GM23338 (cell line): ENCODE measurements around the gene RFFL. TPM values are rescaled to one million over a fixed set of nuclear protein-coding genes. Genes with fewer than 3 reads are reported as not detected.

Experiments used
- ATAC-seq: fragments of 200-7000 bp; cut with Tn5 transposase; 3 replicates; pipeline ENCODE4 v1.9.1; 2020
- DNase-seq: peaks from one replicate; pipeline ENCODE4 v3.0.0-alpha.2; 2015; ENCODE audit warnings: low spot score
- H2AFZ ChIP-seq: fragments of 200-600 bp; sonication (generic); 2 replicates; pipeline ENCODE4 v1.8.0; 2016; ENCODE audit warnings: antibody characterized with exemption, mild to moderate bottlenecking, moderate library complexity
- H3F3A ChIP-seq: fragments of 200-600 bp; sonication (generic); replicated peaks from 2 replicates; pipeline ENCODE4 v1.8.0; 2017; ENCODE audit warnings: antibody characterized with exemption, mixed run types, low read depth
- H3K27ac ChIP-seq: fragments of 200-600 bp; sonication (generic); 2 replicates; pipeline ENCODE4 v1.6.1; 2016; ENCODE audit warnings: low read depth
- H3K27me3 ChIP-seq: fragments of 200-600 bp; sonication (generic); 2 replicates; pipeline ENCODE4 v1.8.0; 2016; ENCODE audit warnings: mild to moderate bottlenecking, mixed run types, moderate library complexity; ENCODE audit not compliant: insufficient read depth
- H3K36me3 ChIP-seq: fragments of 200-600 bp; sonication (generic); 2 replicates; pipeline ENCODE4 v1.8.0; 2016; ENCODE audit warnings: mild to moderate bottlenecking; ENCODE audit not compliant: insufficient read depth
- H3K4me1 ChIP-seq: fragments of 200-600 bp; sonication (generic); 2 replicates; pipeline ENCODE4 v1.8.0; 2016; ENCODE audit warnings: mild to moderate bottlenecking, moderate library complexity; ENCODE audit not compliant: insufficient read depth
- H3K4me2 ChIP-seq: fragments of 200-600 bp; sonication (generic); 2 replicates; pipeline ENCODE4 v1.7.1; 2017; ENCODE audit warnings: mixed run types
- H3K4me3 ChIP-seq: fragments of 200-600 bp; sonication (generic); 2 replicates; pipeline ENCODE4 v1.6.1; 2016; ENCODE audit warnings: mixed run types
- H3K79me2 ChIP-seq: fragments of 200-600 bp; sonication (generic); replicated peaks from 2 replicates; pipeline ENCODE4 v1.8.0; 2017; ENCODE audit warnings: mild to moderate bottlenecking; ENCODE audit not compliant: insufficient read depth
- H3K9me2 ChIP-seq: fragments of 200-600 bp; sonication (generic); 2 replicates; pipeline ENCODE4 v1.8.0; 2017; ENCODE audit not compliant: insufficient read depth
- H4K20me1 ChIP-seq: fragments of 200-600 bp; sonication (generic); replicated peaks from 2 replicates; pipeline ENCODE4 v1.8.0; 2017; ENCODE audit warnings: mild to moderate bottlenecking; ENCODE audit not compliant: insufficient read depth
- H3K27ac Mint-ChIP-seq: 2 replicates; pipeline ENCODE4 v1.8.0; 2020; ENCODE audit warnings: inconsistent platforms, mild to moderate bottlenecking, moderate library complexity, mixed read lengths
- H3K27me3 Mint-ChIP-seq: 3 replicates; pipeline ENCODE4 v1.8.0; 2022; ENCODE audit warnings: low read depth, mild to moderate bottlenecking, moderate library complexity, mixed read lengths, inconsistent platforms; ENCODE audit not compliant: insufficient read depth, poor library complexity
- H3K36me3 Mint-ChIP-seq: 3 replicates; pipeline ENCODE4 v1.8.0; 2021; ENCODE audit warnings: low read depth, mild to moderate bottlenecking, inconsistent platforms, moderate library complexity, mixed read lengths
- H3K4me1 Mint-ChIP-seq: 3 replicates; pipeline ENCODE4 v1.8.0; 2020; ENCODE audit warnings: mild to moderate bottlenecking, inconsistent platforms, mixed read lengths
- H3K4me3 Mint-ChIP-seq: 3 replicates; pipeline ENCODE4 v1.8.0; 2021; ENCODE audit warnings: moderate library complexity, mild to moderate bottlenecking, inconsistent platforms, mixed read lengths
- H3K9me3 Mint-ChIP-seq: 3 replicates; pipeline ENCODE4 v1.8.0; 2020; ENCODE audit warnings: moderate library complexity, mild to moderate bottlenecking, inconsistent platforms, mixed read lengths
- CREB1 ChIP-seq: fragments of 250-450 bp; sonication (Bioruptor Pico); IDR thresholded peaks from 2 replicates; pipeline ENCODE4 v1.5.0; 2020; ENCODE audit warnings: low read depth, mild to moderate bottlenecking, moderate library complexity
- ETS1 ChIP-seq: IDR thresholded peaks from 2 replicates; pipeline ENCODE4 v1.6.1; 2016; ENCODE audit warnings: antibody characterized with exemption
- EZH2 ChIP-seq: fragments of 200-600 bp; sonication (generic); IDR thresholded peaks from one replicate; pipeline ENCODE4 v1.8.0; 2017; ENCODE audit warnings: antibody characterized with exemption, mild to moderate bottlenecking, low read depth; ENCODE audit not compliant: unreplicated experiment
- EZH2phosphoT487 ChIP-seq: fragments of 200-600 bp; sonication (generic); IDR thresholded peaks from one replicate; pipeline ENCODE4 v1.8.1; 2018; ENCODE audit warnings: antibody characterized with exemption; ENCODE audit not compliant: unreplicated experiment
- JUNB ChIP-seq: IDR thresholded peaks from one replicate; pipeline ENCODE4 v1.6.1; 2016; ENCODE audit warnings: antibody characterized with exemption; ENCODE audit not compliant: unreplicated experiment
- NANOG ChIP-seq: IDR thresholded peaks from 2 replicates; pipeline ENCODE4 v1.6.1; 2016; ENCODE audit warnings: antibody characterized with exemption, borderline replicate concordance
- POLR2AphosphoS5 ChIP-seq: IDR thresholded peaks from 2 replicates; pipeline ENCODE4 v1.6.1; 2016; ENCODE audit warnings: antibody characterized with exemption, low read depth
- REST ChIP-seq: IDR thresholded peaks from one replicate; pipeline ENCODE4 v1.6.1; 2018; ENCODE audit warnings: antibody characterized with exemption; ENCODE audit not compliant: unreplicated experiment
- STAT1 ChIP-seq: IDR thresholded peaks from one replicate; pipeline ENCODE4 v1.6.1; 2016; ENCODE audit warnings: antibody characterized with exemption; ENCODE audit not compliant: unreplicated experiment
- ZNF114 ChIP-seq: fragments of 250-450 bp; sonication (Bioruptor Pico); IDR thresholded peaks from 2 replicates; pipeline ENCODE4 v1.5.0; 2020; ENCODE audit warnings: mild to moderate bottlenecking, moderate library complexity
- ZNF331 ChIP-seq: fragments of 250-450 bp; sonication (Bioruptor Pico); IDR thresholded peaks from 2 replicates; pipeline ENCODE4 v1.5.0; 2020; ENCODE audit warnings: low read depth, mild to moderate bottlenecking, moderate library complexity
- polyA plus RNA-seq: library from polyadenylated mRNA; unstranded; fragments of >200 nt; fragmentation: Nextera tagmentation; extraction: Ambion mirVana; gene quantifications from 2 replicates; pipeline ENCODE4 v1.2.1, GENCODE V29; 2016
- total RNA-seq: library from RNA; depleted of rRNA; stranded (reverse); fragments of >200 nt; shearing (Covaris generic); gene quantifications from 2 replicates; pipeline ENCODE4 v1.2.3, GENCODE V29; 2014
- TF ChIP-seq, protein P1 (sequence below): fragments of 250-450 bp; sonication (Bioruptor Pico); IDR thresholded peaks from 2 replicates; pipeline ENCODE4 v1.5.0; 2020; ENCODE audit warnings: mild to moderate bottlenecking, moderate library complexity
- TF ChIP-seq, protein P2 (sequence below), 2 experiments: fragments of 200-600 bp in 1 of 2; sonication (generic) in 1 of 2; conservative IDR thresholded peaks; 2 replicates each; pipeline versions ENCODE4 v1.5.1 to v1.6.1; 2016 to 2017; ENCODE audit warnings: antibody characterized with exemption in 2 of 2, low read depth in 2 of 2, mild to moderate bottlenecking in 2 of 2, moderate library complexity in 1 of 2

RFFL gene
- total and polyA plus RNA-seq, 2 experiments from 2014 or later, result 4.1 to 22.2 TPM

GRCh38 chr17:35057332-35057915 is 6.1 kb downstream of the RFFL start:
- H3K36me3 Mint-ChIP-seq, result peaks cover 4% of the 10 kb centered on the region; the same call in 1 of the 3 replicates
- Histone ChIP-seq H3K4me2 (no peak overlapping the region), H3K27me3 (no peaks in the 10 kb centered on the region)

More at GRCh38 chr17:35057332-35057915, 6.1 kb downstream of the RFFL start:
- Histone ChIP-seq H3K4me1 (peaks cover 2% of the 10 kb centered on the region; the same call in 1 of the 2 replicates), H2AFZ (no peak overlapping the region), H3K36me3 (no peaks in the 10 kb centered on the region; the same call in 1 of the 2 replicates), H3F3A (no peaks in the 10 kb centered on the region), H3K4me3 (no peak overlapping the region), H3K27ac (no peak overlapping the region), H3K79me2 (no peaks in the 10 kb centered on the region), H4K20me1 (no peaks in the 10 kb centered on the region; the same call in 1 of the 2 replicates), H3K9me2 (no peaks in the 10 kb centered on the region)
- peaks cover 14% of the 10 kb centered on the region for H3K4me1 Mint-ChIP-seq
- TF ChIP-seq REST, result no peak
- no peak for TF ChIP-seq EZH2phosphoT487
- TF ChIP-seq STAT1, result no peak
- TF ChIP-seq, protein P1, sequence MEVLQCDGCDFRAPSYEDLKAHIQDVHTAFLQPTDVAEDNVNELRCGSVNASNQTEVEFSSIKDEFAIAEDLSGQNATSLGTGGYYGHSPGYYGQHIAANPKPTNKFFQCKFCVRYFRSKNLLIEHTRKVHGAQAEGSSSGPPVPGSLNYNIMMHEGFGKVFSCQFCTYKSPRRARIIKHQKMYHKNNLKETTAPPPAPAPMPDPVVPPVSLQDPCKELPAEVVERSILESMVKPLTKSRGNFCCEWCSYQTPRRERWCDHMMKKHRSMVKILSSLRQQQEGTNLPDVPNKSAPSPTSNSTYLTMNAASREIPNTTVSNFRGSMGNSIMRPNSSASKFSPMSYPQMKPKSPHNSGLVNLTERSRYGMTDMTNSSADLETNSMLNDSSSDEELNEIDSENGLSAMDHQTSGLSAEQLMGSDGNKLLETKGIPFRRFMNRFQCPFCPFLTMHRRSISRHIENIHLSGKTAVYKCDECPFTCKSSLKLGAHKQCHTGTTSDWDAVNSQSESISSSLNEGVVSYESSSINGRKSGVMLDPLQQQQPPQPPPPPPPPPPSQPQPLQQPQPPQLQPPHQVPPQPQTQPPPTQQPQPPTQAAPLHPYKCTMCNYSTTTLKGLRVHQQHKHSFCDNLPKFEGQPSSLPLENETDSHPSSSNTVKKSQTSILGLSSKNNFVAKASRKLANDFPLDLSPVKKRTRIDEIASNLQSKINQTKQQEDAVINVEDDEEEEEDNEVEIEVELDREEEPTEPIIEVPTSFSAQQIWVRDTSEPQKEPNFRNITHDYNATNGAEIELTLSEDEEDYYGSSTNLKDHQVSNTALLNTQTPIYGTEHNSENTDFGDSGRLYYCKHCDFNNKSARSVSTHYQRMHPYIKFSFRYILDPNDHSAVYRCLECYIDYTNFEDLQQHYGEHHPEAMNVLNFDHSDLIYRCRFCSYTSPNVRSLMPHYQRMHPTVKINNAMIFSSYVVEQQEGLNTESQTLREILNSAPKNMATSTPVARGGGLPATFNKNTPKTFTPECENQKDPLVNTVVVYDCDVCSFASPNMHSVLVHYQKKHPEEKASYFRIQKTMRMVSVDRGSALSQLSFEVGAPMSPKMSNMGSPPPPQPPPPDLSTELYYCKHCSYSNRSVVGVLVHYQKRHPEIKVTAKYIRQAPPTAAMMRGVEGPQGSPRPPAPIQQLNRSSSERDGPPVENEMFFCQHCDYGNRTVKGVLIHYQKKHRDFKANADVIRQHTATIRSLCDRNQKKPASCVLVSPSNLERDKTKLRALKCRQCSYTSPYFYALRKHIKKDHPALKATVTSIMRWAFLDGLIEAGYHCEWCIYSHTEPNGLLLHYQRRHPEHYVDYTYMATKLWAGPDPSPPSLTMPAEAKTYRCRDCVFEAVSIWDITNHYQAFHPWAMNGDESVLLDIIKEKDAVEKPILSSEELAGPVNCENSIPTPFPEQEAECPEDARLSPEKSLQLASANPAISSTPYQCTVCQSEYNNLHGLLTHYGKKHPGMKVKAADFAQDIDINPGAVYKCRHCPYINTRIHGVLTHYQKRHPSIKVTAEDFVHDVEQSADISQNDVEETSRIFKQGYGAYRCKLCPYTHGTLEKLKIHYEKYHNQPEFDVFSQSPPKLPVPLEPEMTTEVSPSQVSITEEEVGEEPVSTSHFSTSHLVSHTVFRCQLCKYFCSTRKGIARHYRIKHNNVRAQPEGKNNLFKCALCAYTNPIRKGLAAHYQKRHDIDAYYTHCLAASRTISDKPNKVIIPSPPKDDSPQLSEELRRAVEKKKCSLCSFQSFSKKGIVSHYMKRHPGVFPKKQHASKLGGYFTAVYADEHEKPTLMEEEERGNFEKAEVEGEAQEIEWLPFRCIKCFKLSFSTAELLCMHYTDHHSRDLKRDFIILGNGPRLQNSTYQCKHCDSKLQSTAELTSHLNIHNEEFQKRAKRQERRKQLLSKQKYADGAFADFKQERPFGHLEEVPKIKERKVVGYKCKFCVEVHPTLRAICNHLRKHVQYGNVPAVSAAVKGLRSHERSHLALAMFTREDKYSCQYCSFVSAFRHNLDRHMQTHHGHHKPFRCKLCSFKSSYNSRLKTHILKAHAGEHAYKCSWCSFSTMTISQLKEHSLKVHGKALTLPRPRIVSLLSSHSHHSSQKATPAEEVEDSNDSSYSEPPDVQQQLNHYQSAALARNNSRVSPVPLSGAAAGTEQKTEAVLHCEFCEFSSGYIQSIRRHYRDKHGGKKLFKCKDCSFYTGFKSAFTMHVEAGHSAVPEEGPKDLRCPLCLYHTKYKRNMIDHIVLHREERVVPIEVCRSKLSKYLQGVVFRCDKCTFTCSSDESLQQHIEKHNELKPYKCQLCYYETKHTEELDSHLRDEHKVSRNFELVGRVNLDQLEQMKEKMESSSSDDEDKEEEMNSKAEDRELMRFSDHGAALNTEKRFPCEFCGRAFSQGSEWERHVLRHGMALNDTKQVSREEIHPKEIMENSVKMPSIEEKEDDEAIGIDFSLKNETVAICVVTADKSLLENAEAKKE (CRISPR knock-in tag), result no peak
- no peak for TF ChIP-seq ETS1
- no peak for TF ChIP-seq ZNF331 (CRISPR knock-in tag)
- TF ChIP-seq ZNF114, result no peak
- no peak for TF ChIP-seq POLR2AphosphoS5
- no peak for TF ChIP-seq JUNB
- TF ChIP-seq, protein P2, sequence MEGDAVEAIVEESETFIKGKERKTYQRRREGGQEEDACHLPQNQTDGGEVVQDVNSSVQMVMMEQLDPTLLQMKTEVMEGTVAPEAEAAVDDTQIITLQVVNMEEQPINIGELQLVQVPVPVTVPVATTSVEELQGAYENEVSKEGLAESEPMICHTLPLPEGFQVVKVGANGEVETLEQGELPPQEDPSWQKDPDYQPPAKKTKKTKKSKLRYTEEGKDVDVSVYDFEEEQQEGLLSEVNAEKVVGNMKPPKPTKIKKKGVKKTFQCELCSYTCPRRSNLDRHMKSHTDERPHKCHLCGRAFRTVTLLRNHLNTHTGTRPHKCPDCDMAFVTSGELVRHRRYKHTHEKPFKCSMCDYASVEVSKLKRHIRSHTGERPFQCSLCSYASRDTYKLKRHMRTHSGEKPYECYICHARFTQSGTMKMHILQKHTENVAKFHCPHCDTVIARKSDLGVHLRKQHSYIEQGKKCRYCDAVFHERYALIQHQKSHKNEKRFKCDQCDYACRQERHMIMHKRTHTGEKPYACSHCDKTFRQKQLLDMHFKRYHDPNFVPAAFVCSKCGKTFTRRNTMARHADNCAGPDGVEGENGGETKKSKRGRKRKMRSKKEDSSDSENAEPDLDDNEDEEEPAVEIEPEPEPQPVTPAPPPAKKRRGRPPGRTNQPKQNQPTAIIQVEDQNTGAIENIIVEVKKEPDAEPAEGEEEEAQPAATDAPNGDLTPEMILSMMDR (conservative IDR thresholded peaks at IDR 0.05; ENCODE audit: low read depth in 2 of 2), result no peak
- no peak for TF ChIP-seq NANOG
- TF ChIP-seq EZH2, result no peak
- no peak for TF ChIP-seq CREB1
- DNase-seq, result no peak
- no peaks in the 10 kb centered on the region for H3K9me3 Mint-ChIP-seq
- no peak overlapping the region for H3K27ac Mint-ChIP-seq
- H3K27me3 Mint-ChIP-seq, result no peaks in the 10 kb centered on the region
- no peak for ATAC-seq
- no peak overlapping the region for H3K4me3 Mint-ChIP-seq
